Endothelial cell of umbilical vein (primary cell): ENCODE results near the gene FYB1. TPM values are rescaled to one million over a fixed set of nuclear protein-coding genes. Genes with fewer than 3 reads are reported as not detected.

Experiments used
- BruUV-seq: library from RNA; stranded (reverse); fragments of 400-500 nt; replicated peaks from 2 replicates; lab custom pipeline; 2021; lab: Mats Ljungman, UMichigan
- CTCF ChIA-PET: fragments of 300-600, 350-600 bp; sonication (Branson Sonifier 250); formaldehyde crosslinking; loops from one replicate; lab custom pipeline; 2021; ENCODE audit warnings: antibody characterized with exemption, inconsistent platforms; lab: Charles Lee
- POLR2A ChIA-PET: fragments of 300-600, 350-600 bp; sonication (Branson Sonifier 250); formaldehyde crosslinking; loops from one replicate; lab custom pipeline; 2021; ENCODE audit warnings: antibody characterized with exemption, inconsistent platforms; lab: Charles Lee
- DNase-seq: peaks from one replicate; pipeline ENCODE4 v3.0.0-alpha.2; 2011; ENCODE audit warnings: low read depth, low spot score
- FAIRE-seq: peaks from 2 replicates; lab custom pipeline; 2011; peaks lifted over from hg19 to GRCh38; lab: Jason Lieb, UNC
- H2AFZ ChIP-seq: 2 replicates; pipeline ENCODE4 v1.6.0; 2012; ENCODE audit warnings: low read depth, low read length, control low read depth, inconsistent platforms
- H3K27ac ChIP-seq: 2 replicates; pipeline ENCODE4 v1.5.1; 2011; ENCODE audit warnings: low read depth, mild to moderate bottlenecking, control low read depth, low read length, moderate library complexity; ENCODE audit not compliant: insufficient read depth
- H3K27me3 ChIP-seq, 2 experiments: 2 replicates each; pipeline versions ENCODE4 v1.6.0 to v1.6.1; 2011; ENCODE audit warnings: low read length in 2 of 2, mixed read lengths in 1 of 2; ENCODE audit not compliant: control insufficient read depth in 2 of 2, insufficient read depth in 2 of 2
- H3K36me3 ChIP-seq, 2 experiments: 2 replicates in 1 of 2; 3 replicates in 1 of 2; pipeline ENCODE4 v1.5.1; 2011; ENCODE audit warnings: low read length in 2 of 2, mild to moderate bottlenecking in 1 of 2, moderate library complexity in 1 of 2; ENCODE audit not compliant: control insufficient read depth in 2 of 2, insufficient read depth in 2 of 2; ENCODE audit errors: extremely low read depth in 1 of 2
- H3K4me1 ChIP-seq: 3 replicates; pipeline ENCODE4 v1.5.1; 2011; ENCODE audit warnings: mild to moderate bottlenecking, low read length; ENCODE audit not compliant: control insufficient read depth, insufficient read depth; ENCODE audit errors: extremely low read depth
- H3K4me2 ChIP-seq: 2 replicates; pipeline ENCODE4 v1.6.1; 2011; ENCODE audit warnings: low read length, control low read depth, mixed read lengths; ENCODE audit not compliant: insufficient read depth
- H3K4me3 ChIP-seq, 3 experiments: fragments of 200-600 bp in 1 of 3; sonication (generic), shearing (Covaris generic) in 1 of 3; replicated peaks in 1 of 3; 2 replicates each; pipeline ENCODE4 v1.5.1; 2011 to 2016; ENCODE audit warnings: control low read depth in 3 of 3, low read length in 3 of 3, mild to moderate bottlenecking in 2 of 3, inconsistent platforms in 1 of 3, low read depth in 1 of 3, moderate library complexity in 1 of 3; ENCODE audit not compliant: insufficient read depth in 1 of 3
- H3K79me2 ChIP-seq: 2 replicates; pipeline ENCODE4 v1.6.0; 2012; ENCODE audit warnings: low read length, inconsistent platforms; ENCODE audit not compliant: control insufficient read depth, insufficient read depth
- H3K9ac ChIP-seq: replicated peaks from 2 replicates; pipeline ENCODE3; 2011; ENCODE audit warnings: low read length, control low read depth; ENCODE audit not compliant: insufficient read depth; ENCODE audit errors: extremely low read depth
- H3K9me1 ChIP-seq: replicated peaks from 3 replicates; pipeline ENCODE4 v1.6.0; 2011; ENCODE audit warnings: mild to moderate bottlenecking, low read length; ENCODE audit not compliant: control insufficient read depth, insufficient read depth; ENCODE audit errors: extremely low read depth
- H3K9me3 ChIP-seq: replicated peaks from 2 replicates; pipeline ENCODE4 v1.5.1; 2012; ENCODE audit warnings: low read length, inconsistent platforms; ENCODE audit not compliant: control insufficient read depth, insufficient read depth
- H4K20me1 ChIP-seq: replicated peaks from 2 replicates; pipeline ENCODE3; 2011; ENCODE audit warnings: mild to moderate bottlenecking, low read length; ENCODE audit not compliant: control insufficient read depth, insufficient read depth; ENCODE audit errors: extremely low read depth
- CTCF ChIP-seq, 2 donors: IDR thresholded peaks; 1 replicate in 1 of 2; 2 replicates in 1 of 2; pipeline ENCODE4 v1.5.1; 2011; ENCODE audit warnings: low read length in 2 of 2, mild to moderate bottlenecking in 2 of 2, moderate library complexity in 2 of 2, control low read depth in 1 of 2, inconsistent platforms in 1 of 2, low read depth in 1 of 2; ENCODE audit not compliant: insufficient read depth in 1 of 2; ENCODE audit errors: extremely low read depth in 1 of 2
- EZH2 ChIP-seq: IDR thresholded peaks from 2 replicates; pipeline ENCODE4 v1.6.1; 2012; ENCODE audit warnings: borderline replicate concordance, low read depth, mild to moderate bottlenecking, moderate library complexity, low read length, inconsistent platforms; ENCODE audit not compliant: severe bottlenecking
- FOS ChIP-seq: IDR thresholded peaks from 2 replicates; pipeline ENCODE4 v1.6.1; 2011; ENCODE audit warnings: mild to moderate bottlenecking, low read length, moderate library complexity, borderline replicate concordance; ENCODE audit not compliant: insufficient read depth
- GATA2 ChIP-seq: IDR thresholded peaks from 2 replicates; pipeline ENCODE4 v1.7.0; 2011; ENCODE audit warnings: low read depth, mild to moderate bottlenecking, moderate library complexity, mixed read lengths, low read length; ENCODE audit not compliant: insufficient read length, insufficient read depth
- JUN ChIP-seq: IDR thresholded peaks from 2 replicates; pipeline ENCODE4 v1.6.1; 2011; ENCODE audit warnings: borderline replicate concordance, low read depth; ENCODE audit not compliant: insufficient read length, insufficient read depth
- MYC ChIP-seq: IDR thresholded peaks from one replicate; pipeline ENCODE4 v1.6.1; 2011; ENCODE audit warnings: mild to moderate bottlenecking, low read depth, low read length
- POLR2A ChIP-seq: IDR thresholded peaks from 2 replicates; pipeline ENCODE4 v1.6.1; 2012; ENCODE audit warnings: low read depth, mild to moderate bottlenecking, control low read depth, low read length
- POLR2AphosphoS5 ChIP-seq: IDR thresholded peaks from 2 replicates; pipeline ENCODE4 v1.6.1; 2012; ENCODE audit warnings: low read depth, mild to moderate bottlenecking, control low read depth, low read length, moderate library complexity; ENCODE audit not compliant: insufficient read depth
- dilution Hi-C: fragments of 300-500 bp; cut with MboI; formaldehyde crosslinking; loops from one replicate; pipeline ENCODE4 v1.15.0; 2019; ENCODE audit warnings: low sequenced_read_pairs; ENCODE audit not compliant: extremely low pct_ligation_motif_present
- intact Hi-C: fragments of 100-400 bp; cut with micrococcal nuclease; formaldehyde crosslinking; loops from one replicate; pipeline ENCODE4 v1.10.0; 2022
- polyA plus RNA-seq, 4 experiments: library from polyadenylated mRNA; depleted of rRNA in 3 of 4; stranded (reverse) in 3 of 4; unstranded in 1 of 4; fragments of >200 nt; gene quantifications; 2 replicates each; pipeline versions ENCODE4 v1.2.1 to v1.2.3, GENCODE V29; 2011 to 2012; ENCODE audit warnings: missing spikeins in 1 of 4
- total RNA-seq: library from RNA; stranded (reverse); gene quantifications from 2 replicates; pipeline ENCODE4 v1.2.3, GENCODE V29; 2021
- TF ChIP-seq, protein P1 (sequence below): IDR thresholded peaks from 2 replicates; pipeline ENCODE4 v1.6.1; 2011; ENCODE audit not compliant: insufficient read depth, insufficient read length

Gene FYB1
- total and polyA plus RNA-seq, 2 donors (not counting 3 experiments of a cell fraction or from before 2014, with no cell fraction given): 0.44 TPM; not detected in 1

GRCh38 chr5:39172593-39172992 lies 46.8 kb downstream of the FYB1 start:
- CTCF ChIA-PET: interaction anchor here (1.3 kb wide), 1 partner anchor 23 kb away, joined by 3 read pairs; no protein-coding TSS in a partner anchor
- no peak for FAIRE-seq
- intact Hi-C loops (no loop called here), dilution Hi-C loops (no loop called here)
- Histone ChIP-seq H3K79me2 (no peaks in the 10 kb centered on the region), H4K20me1 (no peaks in the 10 kb centered on the region), H3K4me2 (no peak overlapping the region), H3K4me3 (no peak overlapping the region), H3K4me1 (no peaks in the 10 kb centered on the region), H3K9me3 (no peaks in the 10 kb centered on the region), H3K27ac (no peak overlapping the region), H2AFZ (no peak overlapping the region), H3K36me3 (no peaks in the 10 kb centered on the region), H3K27me3 (no peaks in the 10 kb centered on the region), H3K9ac (no peak overlapping the region), H3K9me1 (no peaks in the 10 kb centered on the region)
- DNase-seq: no peak
- no peak for TF ChIP-seq JUN
- TF ChIP-seq EZH2: no peak
- no peak for TF ChIP-seq FOS
- no peak for TF ChIP-seq GATA2
- TF ChIP-seq MYC: no peak
- TF ChIP-seq CTCF (IDR thresholded peaks at IDR 0.05; ENCODE audit: extremely low read depth in 1 of 2, insufficient read depth in 1 of 2, low read depth in 1 of 2, low read length in 2 of 2): no peak
- TF ChIP-seq POLR2A: no peak
- TF ChIP-seq POLR2AphosphoS5: no peak
- TF ChIP-seq, protein P1, sequence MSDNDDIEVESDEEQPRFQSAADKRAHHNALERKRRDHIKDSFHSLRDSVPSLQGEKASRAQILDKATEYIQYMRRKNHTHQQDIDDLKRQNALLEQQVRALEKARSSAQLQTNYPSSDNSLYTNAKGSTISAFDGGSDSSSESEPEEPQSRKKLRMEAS: no peak
- POLR2A ChIA-PET: no interaction called here
- BruUV-seq: no TSS peak
